ENCODE results near the gene RAB11FIP3. TPM values are rescaled to one million over a fixed set of nuclear protein-coding genes. Genes with fewer than 3 reads are reported as not detected.

RAB11FIP3 gene
- total RNA-seq, 1 experiment from 2014 or later: 12.8 TPM

GRCh38 chr16:559411-560203 is 134.2 kb downstream of the RAB11FIP3 start:
- Histone ChIP-seq H2AFZ (ENCODE audit: low read depth, low read length, poor library complexity, severe bottlenecking) (no peak overlapping the region), H3K9ac (ENCODE audit: low read length) (no peak overlapping the region), H3K9me2 (ENCODE audit: insufficient read depth) (no peaks in the 10 kb centered on the region), H3K4me1 (ENCODE audit: control insufficient read depth in 1 of 2, insufficient read depth in 2 of 2, low read length in 2 of 2) (no peaks in the 10 kb centered on the region), H3K27ac (ENCODE audit: low read depth, low read length) (no peak overlapping the region), H3K9me3 (ENCODE audit: control insufficient read depth in 1 of 2, insufficient read depth in 1 of 2, low read depth in 1 of 2, low read length in 2 of 2) (no peaks in the 10 kb centered on the region), H3K27me3 (ENCODE audit: insufficient read depth, low read length) (no peaks in the 10 kb centered on the region), H3K4me3 (replicated peaks in 1 of 2; ENCODE audit: low read depth in 1 of 2, low read length in 2 of 2) (no peak overlapping the region), H3K79me2 (ENCODE audit: insufficient read depth, low read length) (no peaks in the 10 kb centered on the region), H4K20me1 (ENCODE audit: insufficient read depth) (no peaks in the 10 kb centered on the region), H3K4me2 (ENCODE audit: low read length) (no peak overlapping the region), H3K36me3 (ENCODE audit: control insufficient read depth in 1 of 2, insufficient read depth in 2 of 2, low read length in 2 of 2) (no peaks in the 10 kb centered on the region)
- TF ChIP-seq MAX (IDR thresholded peaks at IDR 0.05) (no peak), POLR2A (IDR thresholded peaks at IDR 0.05; ENCODE audit: borderline replicate concordance, extremely low read depth, insufficient read depth, insufficient read length) (no peak), CBX3 (IDR thresholded peaks at IDR 0.05; ENCODE audit: low read depth) (no peak), SP1 (IDR thresholded peaks at IDR 0.05; ENCODE audit: low read depth) (no peak), SIN3A (IDR thresholded peaks at IDR 0.05; ENCODE audit: low read depth) (no peak), POLR2AphosphoS5 (IDR thresholded peaks at IDR 0.05; ENCODE audit: low read depth, low read length) (no peak), CEBPB (IDR thresholded peaks at IDR 0.05; ENCODE audit: low read depth) (no peak), ZNF274 (IDR thresholded peaks at IDR 0.05; ENCODE audit: low read depth, low read length) (no peak), JUND (IDR thresholded peaks at IDR 0.05) (no peak), EZH2phosphoT487 (IDR thresholded peaks at IDR 0.05; ENCODE audit: borderline replicate concordance) (no peak), ZFX (IDR thresholded peaks at IDR 0.05) (no peak), ATF3 (IDR thresholded peaks at IDR 0.05) (no peak), ELF1 (IDR thresholded peaks at IDR 0.05; ENCODE audit: borderline replicate concordance, low read depth) (no peak), EGR1 (IDR thresholded peaks at IDR 0.05; ENCODE audit: low read depth) (no peak), CTCF (IDR thresholded peaks at IDR 0.05 in 2 of 3, conservative IDR thresholded peaks at IDR 0.05 in 1 of 3; ENCODE audit: borderline replicate concordance in 1 of 3, insufficient read depth in 1 of 3, low read depth in 2 of 3, low read length in 2 of 3) (no peak), TCF7L2 (IDR thresholded peaks at IDR 0.05; ENCODE audit: borderline replicate concordance, extremely low read depth, insufficient read depth, insufficient read length) (no peak), SRF (IDR thresholded peaks at IDR 0.05; ENCODE audit: low read depth) (no peak), YY1 (IDR thresholded peaks at IDR 0.05; ENCODE audit: extremely low read depth, insufficient replicate concordance, low read depth, low read length) (no peak)
- TF ChIP-seq, protein P1, sequence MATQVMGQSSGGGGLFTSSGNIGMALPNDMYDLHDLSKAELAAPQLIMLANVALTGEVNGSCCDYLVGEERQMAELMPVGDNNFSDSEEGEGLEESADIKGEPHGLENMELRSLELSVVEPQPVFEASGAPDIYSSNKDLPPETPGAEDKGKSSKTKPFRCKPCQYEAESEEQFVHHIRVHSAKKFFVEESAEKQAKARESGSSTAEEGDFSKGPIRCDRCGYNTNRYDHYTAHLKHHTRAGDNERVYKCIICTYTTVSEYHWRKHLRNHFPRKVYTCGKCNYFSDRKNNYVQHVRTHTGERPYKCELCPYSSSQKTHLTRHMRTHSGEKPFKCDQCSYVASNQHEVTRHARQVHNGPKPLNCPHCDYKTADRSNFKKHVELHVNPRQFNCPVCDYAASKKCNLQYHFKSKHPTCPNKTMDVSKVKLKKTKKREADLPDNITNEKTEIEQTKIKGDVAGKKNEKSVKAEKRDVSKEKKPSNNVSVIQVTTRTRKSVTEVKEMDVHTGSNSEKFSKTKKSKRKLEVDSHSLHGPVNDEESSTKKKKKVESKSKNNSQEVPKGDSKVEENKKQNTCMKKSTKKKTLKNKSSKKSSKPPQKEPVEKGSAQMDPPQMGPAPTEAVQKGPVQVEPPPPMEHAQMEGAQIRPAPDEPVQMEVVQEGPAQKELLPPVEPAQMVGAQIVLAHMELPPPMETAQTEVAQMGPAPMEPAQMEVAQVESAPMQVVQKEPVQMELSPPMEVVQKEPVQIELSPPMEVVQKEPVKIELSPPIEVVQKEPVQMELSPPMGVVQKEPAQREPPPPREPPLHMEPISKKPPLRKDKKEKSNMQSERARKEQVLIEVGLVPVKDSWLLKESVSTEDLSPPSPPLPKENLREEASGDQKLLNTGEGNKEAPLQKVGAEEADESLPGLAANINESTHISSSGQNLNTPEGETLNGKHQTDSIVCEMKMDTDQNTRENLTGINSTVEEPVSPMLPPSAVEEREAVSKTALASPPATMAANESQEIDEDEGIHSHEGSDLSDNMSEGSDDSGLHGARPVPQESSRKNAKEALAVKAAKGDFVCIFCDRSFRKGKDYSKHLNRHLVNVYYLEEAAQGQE (IDR thresholded peaks at IDR 0.05; ENCODE audit: low read depth): no peak
- no TSS peak for BruUV-seq (replicated peaks)
- ChIA-PET CTCF (no interaction called here), RAD21 (ENCODE audit: low non-redundant PET in 1 of 2, low total read pairs in 2 of 2, uncharacterized antibody in 2 of 2, unreplicated experiment in 2 of 2) (no interaction called here), POLR2A (no interaction called here)
- DNase-seq (ENCODE audit: low read depth, low spot score) (no peak), ATAC-seq (no peak)
- intact Hi-C loops (cut with micrococcal nuclease): no loop called here
